Medulla oblongata (tissue), 1 donor: ENCODE results near the gene IL10.
A peak's percentile ranks its signal among the peaks of the same experiment; 100 is the strongest.
"Not testable (repeated sequence)": the region's sequence is repeated elsewhere in the genome, so short reads cannot be mapped to it uniquely, and the experiment has no call there.

Experiments used
- DNase-seq: peaks from one replicate; pipeline ENCODE4 v3.0.0-alpha.2; 2015; ENCODE audit errors: extremely low spot score

Gene IL10

DNA sequence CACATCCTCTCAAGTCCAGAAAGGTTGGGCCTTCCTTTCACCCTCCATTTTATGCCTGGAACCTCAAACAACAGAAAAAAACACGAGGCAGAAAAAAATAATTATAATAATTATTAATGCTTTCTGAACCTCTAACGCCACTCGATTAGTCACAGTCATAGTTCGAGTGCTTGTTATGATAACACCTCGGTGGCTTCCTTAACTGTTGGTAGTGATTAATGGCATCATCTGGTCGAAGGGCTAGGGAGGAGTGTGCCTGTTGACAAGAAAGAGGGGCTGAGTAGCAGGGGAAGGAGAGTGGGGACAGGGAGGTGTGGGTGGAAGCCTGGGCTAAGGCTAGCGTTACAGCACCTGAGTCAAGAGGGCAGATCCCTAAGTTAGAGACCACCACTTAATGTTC lies 21.3 kb upstream of the IL10 start:
- no peak for DNase-seq

DNA sequence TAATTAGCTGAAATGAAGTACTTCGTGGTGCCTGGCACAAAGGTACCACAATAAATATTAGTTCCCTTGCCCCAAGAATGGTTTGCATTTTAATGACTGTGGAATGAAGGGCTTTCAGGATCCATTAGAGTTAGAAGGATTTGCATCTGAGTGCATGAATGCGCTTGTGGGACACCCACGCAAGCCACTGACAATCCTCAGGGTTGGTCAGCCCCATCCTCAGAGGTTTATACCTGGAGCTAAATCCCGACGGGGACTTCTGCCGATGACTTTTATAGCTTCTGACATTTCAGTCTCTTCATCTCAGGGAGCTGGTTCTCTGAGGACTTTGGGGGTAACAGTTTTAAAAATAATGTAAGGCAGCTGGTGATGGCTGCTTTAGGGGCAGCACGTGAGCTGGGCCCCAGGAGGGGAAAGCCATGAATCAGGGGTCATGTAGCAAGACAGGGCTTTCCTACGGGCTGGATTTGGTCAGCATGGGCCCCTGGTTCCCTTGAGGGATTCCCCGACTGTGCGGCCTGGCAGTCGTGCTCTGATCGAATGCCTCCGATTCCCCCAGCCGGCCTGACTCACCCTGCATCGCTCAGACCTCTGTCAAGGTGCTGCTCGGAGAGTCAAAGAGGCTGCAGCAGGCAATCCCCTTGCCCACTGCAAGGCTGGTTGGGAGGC lies 20.8 kb upstream of the IL10 start:
- no peak for DNase-seq

DNA sequence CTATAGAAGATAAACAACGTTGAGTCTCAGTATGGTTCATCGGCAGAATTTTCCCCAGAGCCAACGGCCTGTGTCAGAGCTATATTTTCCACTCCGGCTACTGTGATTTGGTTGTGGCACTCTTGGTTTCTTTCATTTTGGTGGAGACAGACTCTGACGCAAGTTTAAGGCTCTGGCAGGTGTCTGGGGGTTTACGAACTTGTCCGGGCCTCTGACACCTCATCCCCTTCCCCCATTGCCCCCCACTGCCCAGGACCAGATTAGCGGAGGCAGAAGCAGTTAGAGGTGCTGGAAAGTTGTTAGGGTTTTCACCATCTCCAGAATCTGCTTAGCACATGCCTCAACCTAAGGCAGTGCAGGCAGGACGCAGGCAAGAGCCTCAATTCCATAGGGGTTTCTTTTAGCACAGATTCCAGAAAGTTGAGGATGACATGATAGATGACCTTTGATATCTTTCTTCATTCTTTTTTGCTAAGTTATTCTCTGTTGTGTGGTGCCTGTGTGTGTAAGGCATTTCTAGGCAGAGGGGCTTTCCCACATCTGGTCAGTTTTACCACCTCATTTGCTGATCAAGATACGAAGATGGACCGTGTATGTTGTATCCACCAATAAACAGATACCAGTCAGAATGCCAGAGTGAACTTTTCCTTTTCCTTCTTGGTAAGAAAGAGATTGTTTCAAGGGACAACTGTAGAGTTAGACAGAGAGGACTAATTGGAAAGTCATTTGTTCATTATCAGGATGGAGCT lies 18.4 kb upstream of the IL10 start:
- DNase-seq, result no peak

DNA sequence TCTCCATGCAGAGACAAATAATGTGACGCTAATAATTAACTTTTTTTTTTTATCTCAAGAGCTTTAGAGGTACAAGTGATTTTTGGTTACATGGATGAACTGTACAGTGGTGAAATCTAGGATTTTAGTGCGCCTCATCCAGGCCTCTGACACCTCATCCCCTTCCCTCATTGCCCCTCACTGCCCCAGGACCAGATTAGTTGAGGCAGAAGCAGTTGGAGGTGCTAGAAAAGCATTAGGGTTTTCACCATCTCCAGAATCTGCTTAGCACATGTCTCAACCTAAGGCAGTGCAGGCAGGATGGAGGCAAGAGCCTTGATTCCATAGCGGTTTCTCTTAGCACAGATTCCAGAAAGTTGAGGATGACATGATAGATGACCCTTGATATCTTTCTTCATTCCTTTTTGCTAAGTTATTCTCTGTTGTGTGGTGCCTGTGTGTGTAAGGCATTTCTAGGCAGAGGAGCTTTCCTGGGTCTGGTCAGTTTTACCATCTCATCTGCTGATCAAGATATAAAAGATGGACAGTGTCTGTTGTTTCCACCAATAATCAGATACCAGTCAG lies 16.3 kb upstream of the IL10 start:
- no peak for DNase-seq

DNA sequence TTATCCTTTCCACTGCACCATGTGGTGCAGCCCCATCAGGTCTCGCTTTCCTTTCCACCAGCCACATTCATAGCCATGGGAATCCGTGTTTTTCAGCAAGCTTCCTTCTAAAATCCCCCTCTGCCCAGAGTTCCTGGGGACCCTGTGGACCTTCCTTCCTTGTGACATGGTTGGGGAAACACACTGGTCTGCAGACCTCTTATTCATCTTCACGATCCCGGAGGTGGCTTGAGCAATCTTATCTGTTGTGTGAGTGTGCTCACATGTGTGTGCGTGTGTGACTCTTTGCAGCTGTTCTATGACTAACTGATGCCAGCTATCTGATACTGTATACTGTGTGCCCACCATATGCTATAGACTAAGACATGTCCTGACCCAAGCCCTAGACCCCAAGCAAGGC lies 15.6 kb upstream of the IL10 start:
- DNase-seq, result no peak

GRCh38 chr1:206786212-206786886 lies 14.1 kb upstream of the IL10 start:
- DNase-seq, result no peak

- no peak for DNase-seq
Observed at GRCh38 chr1:206785182-206785765, 13.0 kb upstream of the IL10 start.

- no peak for DNase-seq
Observed at GRCh38 chr1:206784471-206784903, 12.2 kb upstream of the IL10 start.

DNA sequence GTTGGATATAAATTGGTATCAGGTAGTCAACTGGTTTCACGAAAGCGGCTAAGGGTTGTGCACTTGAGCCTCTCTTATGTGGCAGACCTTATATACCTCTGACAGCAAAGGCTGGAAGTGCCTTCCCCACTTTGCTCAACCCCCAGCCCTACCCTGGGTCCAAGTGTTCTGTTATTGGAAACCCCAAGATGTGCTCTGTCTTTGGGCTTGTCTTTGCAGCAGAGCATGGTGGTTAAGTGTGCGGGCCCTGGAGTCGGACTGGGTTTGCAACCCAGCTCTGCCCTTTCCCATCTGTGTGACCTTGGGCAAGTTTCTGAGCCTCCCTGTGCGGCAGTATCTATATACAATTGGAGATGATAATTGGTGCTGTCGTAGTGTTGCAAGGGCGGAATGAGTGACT lies 11.2 kb upstream of the IL10 start:
- no peak for DNase-seq

- DNase-seq, result no peak
Observed at GRCh38 chr1:206782448-206782847, 10.2 kb upstream of the IL10 start.

DNA sequence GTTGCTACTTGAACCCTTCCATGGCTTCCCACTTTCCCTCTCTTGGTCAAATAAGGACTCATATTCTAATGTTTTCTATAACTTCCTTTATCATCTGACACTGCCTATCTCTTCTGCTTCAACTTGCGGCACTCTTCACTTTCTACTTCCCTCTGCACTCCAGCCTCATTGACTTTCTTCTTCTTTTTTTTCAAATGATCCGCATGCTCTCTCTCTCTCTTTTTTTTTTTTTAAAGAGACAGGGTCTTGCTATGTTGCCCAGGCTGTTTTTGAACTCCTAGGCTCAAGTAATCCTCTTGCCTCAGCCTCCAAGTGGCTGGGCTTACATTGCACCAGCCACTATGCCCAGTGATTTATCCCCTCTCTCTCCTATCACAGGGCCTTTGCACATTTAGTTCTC lies 7.3 kb upstream of the IL10 start:
- DNase-seq, result no peak

DNA sequence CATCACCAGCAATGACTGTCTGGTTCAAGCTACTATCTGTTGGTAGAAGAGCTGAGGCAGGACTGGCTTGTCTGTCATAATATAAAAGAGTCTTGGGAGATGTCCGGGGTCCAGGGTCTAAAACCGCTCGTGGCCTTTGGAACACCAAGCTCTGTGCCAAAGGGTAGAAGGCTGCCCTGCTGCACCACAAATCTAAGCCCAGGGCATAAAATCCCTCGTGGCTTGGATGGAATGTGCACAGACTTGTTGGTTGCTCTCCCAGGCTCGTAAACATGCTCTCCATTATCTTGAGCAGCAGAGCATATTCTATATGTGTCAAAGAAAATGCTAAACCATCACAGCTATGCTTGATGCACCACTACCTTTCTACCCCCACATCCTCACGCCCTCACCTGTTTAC lies 6.6 kb upstream of the IL10 start:
- not testable (repeated sequence) for DNase-seq

DNA sequence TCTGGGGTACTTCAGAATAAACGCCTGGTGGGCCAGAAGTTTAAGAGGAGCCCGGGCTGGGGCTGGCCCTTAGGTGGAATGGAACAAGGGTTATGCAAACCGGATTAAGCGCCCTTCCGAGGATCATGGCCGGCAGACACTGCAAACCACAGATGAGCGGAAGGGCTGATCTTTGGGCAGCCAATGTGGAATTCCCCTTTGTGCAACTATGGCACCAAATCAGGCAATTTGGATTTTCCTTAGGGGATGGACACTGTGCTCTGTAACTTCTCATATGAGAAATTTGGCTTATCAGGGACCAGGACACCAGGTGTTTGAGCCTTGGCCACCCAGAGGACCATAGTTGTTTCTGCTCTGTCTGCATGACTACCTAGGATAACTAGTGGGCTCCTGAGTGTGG lies 5.7 kb upstream of the IL10 start:
- DNase-seq, result no peak

- DNase-seq, result no peak
Observed at GRCh38 chr1:206776229-206776628, 3.9 kb upstream of the IL10 start.

DNA sequence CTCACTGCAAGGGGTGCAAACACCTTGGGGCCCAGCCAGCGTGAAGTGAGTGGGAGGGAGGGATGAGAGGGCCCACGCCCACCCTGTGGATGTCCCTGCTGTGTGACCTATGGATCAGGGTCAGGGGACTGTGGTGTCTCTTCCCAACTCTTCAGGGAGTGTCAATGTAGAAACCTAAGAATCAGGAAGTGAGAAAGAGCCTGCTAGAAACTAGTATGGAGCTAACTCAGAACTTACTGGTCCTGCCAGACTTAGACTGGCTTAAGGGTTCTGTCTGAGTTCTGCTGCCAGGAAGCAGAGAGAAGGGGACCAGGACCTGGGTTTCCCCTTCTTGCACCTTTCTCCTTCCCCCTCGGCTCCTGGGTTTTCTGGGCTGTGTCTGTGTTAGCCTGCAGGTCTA lies 1.8 kb upstream of the IL10 start:
- DNase-seq, result peak; percentile 18

DNA sequence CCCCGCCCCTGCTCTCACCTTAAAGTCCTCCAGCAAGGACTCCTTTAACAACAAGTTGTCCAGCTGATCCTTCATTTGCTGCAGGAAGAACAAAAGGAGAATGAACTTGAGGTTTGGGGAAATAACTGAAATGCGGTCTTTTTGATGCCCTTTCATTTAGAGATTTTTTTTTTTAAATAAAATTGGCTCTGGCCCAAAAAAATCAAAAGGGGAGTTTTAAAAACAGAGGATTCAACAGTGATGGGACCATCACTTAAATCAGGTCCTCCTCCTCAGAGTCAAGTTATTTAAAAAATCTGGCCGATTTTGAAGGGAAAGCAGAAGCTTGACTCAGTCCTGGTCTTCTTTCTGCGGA lies 979 bp downstream of the IL10 start:
- no peak for DNase-seq

GRCh38 chr1:206770531-206771337 lies 1.6 kb downstream of the IL10 start, which contains the start of gene IL19:
IL19 (plus strand) TSS chr1:206770773; CDS start chr1:206836663, 65,890 bp downstream.
- peak; percentile 67 for DNase-seq

DNA sequence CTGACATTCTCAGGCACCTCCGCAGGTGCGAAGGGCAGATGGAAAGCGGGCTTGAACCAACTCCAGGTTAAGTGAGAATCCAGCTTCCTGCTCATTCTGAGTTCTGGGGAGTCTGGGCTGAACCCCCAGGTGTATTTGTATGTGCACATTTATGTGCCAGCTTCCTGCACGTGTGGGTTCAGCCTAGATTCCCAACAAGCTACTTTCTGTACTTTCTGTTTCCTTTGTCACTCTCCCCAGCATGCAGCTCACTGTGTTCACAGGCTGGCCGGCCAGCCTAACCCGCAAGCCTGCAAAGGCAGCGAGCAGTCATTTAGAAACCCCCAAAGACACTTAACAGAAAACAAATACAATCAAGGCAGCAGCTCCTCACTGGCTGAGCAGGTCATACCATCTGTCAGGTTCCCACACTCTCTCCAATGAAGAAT lies 3.0 kb downstream of the IL10 start:
- no peak for DNase-seq

DNA sequence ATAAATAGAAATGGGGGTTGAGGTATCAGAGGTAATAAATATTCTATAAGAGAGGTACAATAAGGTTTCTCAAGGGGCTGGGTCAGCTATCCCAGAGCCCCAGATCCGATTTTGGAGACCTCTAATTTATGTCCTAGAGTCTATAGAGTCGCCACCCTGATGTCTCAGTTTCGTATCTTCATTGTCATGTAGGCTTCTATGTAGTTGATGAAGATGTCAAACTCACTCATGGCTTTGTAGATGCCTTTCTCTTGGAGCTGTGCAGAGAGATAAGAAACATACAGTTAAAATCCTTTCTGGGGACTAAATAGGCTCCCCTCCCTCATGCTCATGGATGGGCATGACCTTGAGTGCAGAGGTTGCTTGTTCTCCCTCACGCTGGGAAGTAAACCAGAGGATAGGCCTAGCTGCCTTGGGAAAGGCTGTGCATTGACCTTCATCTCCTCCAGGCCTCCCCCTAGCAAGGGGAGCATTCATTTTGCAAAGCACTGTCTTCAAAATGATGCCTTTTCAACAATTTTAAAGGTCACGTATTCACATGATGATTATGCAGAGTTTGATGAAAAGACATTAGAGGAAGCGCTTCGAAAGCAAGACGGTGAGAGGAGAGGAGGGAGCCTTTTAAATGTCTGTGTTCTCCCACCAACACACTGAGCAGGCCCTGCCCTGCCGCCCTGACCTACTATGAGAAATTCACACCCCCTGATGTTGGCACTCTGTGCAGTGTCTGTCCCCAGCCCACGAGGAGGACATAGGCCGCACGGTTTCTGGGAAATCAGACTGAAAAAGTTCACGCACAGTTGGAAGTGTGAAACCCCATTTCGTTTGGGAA lies 3.6 kb downstream of the IL10 start:
- DNase-seq, result no peak

DNA sequence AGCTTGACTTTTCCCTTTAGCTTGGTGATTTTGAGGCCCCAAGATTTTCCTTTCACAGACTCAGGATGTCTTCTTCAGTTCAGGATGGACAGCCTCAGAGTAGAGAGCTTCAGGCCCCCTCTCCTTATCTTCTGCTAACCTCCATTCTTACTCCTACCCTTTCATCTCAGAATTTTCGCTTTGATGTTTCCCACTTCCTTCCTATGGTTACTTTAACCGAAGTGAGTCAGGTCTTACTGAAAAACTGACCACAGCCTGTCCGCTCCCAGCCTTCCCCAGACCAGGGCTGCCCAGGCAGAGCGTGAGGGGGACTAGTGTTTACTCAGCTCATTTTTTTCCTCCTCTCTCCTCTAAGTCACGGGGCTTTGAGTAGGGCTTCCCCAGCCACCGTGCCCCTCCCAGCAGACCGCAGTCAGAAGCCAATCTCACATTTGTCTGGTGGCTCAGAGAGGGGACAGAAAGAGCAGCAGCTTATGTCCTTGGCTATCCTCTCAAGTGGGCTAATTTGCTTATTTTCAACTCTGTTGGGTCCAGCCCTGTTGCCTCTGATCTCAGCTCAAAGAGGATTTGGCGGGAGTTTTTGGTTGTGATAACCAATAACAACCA lies 5.9 kb downstream of the IL10 start:
- peak; percentile 69 for DNase-seq
